Thoracic aorta (tissue), 2 donors: ENCODE measurements around the gene IGSF21. TPM values are rescaled to one million over a fixed set of nuclear protein-coding genes. Genes with fewer than 3 reads are reported as not detected.

Experiments
- ATAC-seq: fragments of 150-250 bp; one replicate; pipeline ENCODE4 v1.8.0; 2017; ENCODE audit warnings: low read depth; ENCODE audit not compliant: insufficient number of reproducible peaks, low FRiP score
- DNase-seq: peaks from one replicate; pipeline ENCODE4 v3.0.0-alpha.2; 2020; ENCODE audit warnings: low spot score
- H3K27ac ChIP-seq, 2 donors: fragments of 200-600 bp; sonication (generic); 1 replicate in 1 of 2; 2 replicates in 1 of 2; pipeline ENCODE4 v1.5.1; 2016; ENCODE audit warnings: mild to moderate bottlenecking in 2 of 2, moderate library complexity in 2 of 2
- H3K27me3 ChIP-seq: fragments of 200-600 bp; sonication (generic); replicated peaks from 2 replicates; pipeline ENCODE4 v1.6.0; 2016; ENCODE audit warnings: mild to moderate bottlenecking; ENCODE audit not compliant: insufficient read depth
- H3K36me3 ChIP-seq: fragments of 200-600 bp; sonication (generic); one replicate; pipeline ENCODE4 v1.5.1; 2016
- H3K4me1 ChIP-seq, 2 donors: fragments of 200-600 bp; sonication (generic); 1 replicate in 1 of 2; 2 replicates in 1 of 2; pipeline versions ENCODE4 v1.5.1 to v1.6.0; 2016; ENCODE audit warnings: low read depth in 2 of 2, mild to moderate bottlenecking in 1 of 2; ENCODE audit not compliant: control insufficient read depth in 1 of 2
- H3K4me3 ChIP-seq: fragments of 200-600 bp; sonication (generic); 2 replicates; pipeline ENCODE4 v1.5.1; 2016; ENCODE audit warnings: mild to moderate bottlenecking
- H3K9me3 ChIP-seq: fragments of 200-600 bp; sonication (generic); 2 replicates; pipeline ENCODE4 v1.5.1; 2016
- total RNA-seq, 2 donors: library from RNA; depleted of rRNA; stranded (reverse); fragments of >200 nt; gene quantifications; one replicate each; pipeline versions ENCODE4 v1.1.0 to v1.2.3, GENCODE V29; 2016
- TF ChIP-seq, protein P1 (sequence below): fragments of 200-600 bp; sonication (generic); IDR thresholded peaks from one replicate; pipeline ENCODE4 v1.5.1; 2019; ENCODE audit warnings: antibody characterized with exemption

IGSF21 gene
- total RNA-seq, 2 donors from 2014 or later, result 5.0 to 10.9 TPM

DNA sequence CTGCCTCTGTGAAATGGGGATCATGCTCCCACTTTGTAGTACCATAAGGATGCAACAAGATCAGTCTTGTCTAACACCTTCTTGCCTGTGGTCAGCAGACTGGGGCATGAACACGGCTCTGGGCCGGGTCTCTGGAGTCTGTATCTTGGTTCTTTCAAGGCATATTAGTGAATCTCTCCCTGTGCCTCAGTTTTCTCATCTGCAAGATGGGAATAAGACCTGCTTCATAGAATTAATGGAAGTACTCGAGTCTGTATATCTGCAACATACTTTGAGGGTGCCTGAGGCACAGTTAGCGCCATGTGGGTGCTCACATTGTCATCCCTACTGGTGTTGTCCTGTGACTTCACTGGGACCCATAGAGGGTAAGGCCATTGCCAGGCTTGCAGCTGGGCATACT is 84.6 kb downstream of the IGSF21 start:
- TF ChIP-seq, protein P1, sequence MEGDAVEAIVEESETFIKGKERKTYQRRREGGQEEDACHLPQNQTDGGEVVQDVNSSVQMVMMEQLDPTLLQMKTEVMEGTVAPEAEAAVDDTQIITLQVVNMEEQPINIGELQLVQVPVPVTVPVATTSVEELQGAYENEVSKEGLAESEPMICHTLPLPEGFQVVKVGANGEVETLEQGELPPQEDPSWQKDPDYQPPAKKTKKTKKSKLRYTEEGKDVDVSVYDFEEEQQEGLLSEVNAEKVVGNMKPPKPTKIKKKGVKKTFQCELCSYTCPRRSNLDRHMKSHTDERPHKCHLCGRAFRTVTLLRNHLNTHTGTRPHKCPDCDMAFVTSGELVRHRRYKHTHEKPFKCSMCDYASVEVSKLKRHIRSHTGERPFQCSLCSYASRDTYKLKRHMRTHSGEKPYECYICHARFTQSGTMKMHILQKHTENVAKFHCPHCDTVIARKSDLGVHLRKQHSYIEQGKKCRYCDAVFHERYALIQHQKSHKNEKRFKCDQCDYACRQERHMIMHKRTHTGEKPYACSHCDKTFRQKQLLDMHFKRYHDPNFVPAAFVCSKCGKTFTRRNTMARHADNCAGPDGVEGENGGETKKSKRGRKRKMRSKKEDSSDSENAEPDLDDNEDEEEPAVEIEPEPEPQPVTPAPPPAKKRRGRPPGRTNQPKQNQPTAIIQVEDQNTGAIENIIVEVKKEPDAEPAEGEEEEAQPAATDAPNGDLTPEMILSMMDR, result no peak
- H3K9me3 ChIP-seq, result no peaks in the 10 kb centered on the region
- no peaks in the 10 kb centered on the region for H3K4me1 ChIP-seq
- no peaks in the 10 kb centered on the region for H3K27me3 ChIP-seq
- H3K4me3 ChIP-seq, result no peak overlapping the region
- H3K36me3 ChIP-seq, result no peaks in the 10 kb centered on the region
- ATAC-seq, result no peak
- no peak for DNase-seq
- no peak overlapping the region for H3K27ac ChIP-seq

DNA sequence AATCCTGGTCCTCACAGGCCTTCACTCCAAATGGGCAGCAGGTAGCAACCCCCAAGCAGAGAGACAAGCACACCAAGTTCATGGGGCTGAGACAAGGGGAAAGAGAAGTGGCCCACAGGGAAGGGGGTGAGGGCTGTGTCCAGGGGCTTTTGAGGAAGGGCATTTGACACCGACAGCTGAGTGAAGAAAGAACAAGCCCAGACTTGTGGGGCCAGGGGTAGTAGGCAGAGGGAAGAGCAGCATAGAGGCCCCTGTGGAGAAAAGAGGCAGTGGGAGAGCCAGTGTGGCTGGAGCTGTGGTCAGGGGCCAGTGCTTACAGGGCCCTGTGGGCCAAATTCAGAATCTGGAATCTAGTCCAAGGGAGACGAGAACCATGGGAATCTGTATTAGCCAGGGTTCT is 85.4 kb downstream of the IGSF21 start:
- H3K4me3 ChIP-seq, result no peak overlapping the region
- no peak for DNase-seq
- no peaks in the 10 kb centered on the region for H3K27me3 ChIP-seq
- H3K27ac ChIP-seq, result no peak overlapping the region
- no peaks in the 10 kb centered on the region for H3K9me3 ChIP-seq
- no peaks in the 10 kb centered on the region for H3K4me1 ChIP-seq
- no peak for ATAC-seq
- no peaks in the 10 kb centered on the region for H3K36me3 ChIP-seq
- TF ChIP-seq, protein P1, result no peak

DNA sequence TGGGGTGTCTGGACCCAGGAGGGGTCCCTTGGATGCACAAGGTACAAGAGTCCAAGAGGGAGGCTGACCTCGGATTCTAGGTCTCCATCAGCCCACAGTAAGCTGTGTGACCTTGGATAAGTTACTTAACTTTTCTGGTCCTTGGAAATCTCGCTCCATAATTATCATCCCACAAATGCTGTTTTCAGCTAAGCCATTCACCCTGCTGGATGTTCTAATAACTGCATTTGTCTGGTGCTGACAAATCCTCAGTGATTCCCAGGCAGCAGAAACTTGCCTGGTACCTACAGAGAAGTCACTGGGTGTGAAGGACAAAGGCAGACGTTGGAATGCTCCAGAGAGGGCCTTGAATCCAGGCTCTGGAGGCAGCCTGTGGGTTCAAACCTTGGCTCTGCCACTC is 89.7 kb downstream of the IGSF21 start:
- Histone ChIP-seq H3K4me3 (no peak overlapping the region), H3K4me1 (no peaks in the 10 kb centered on the region), H3K27me3 (no peaks in the 10 kb centered on the region), H3K9me3 (no peaks in the 10 kb centered on the region), H3K27ac (no peak overlapping the region), H3K36me3 (no peaks in the 10 kb centered on the region)
- ATAC-seq, result no peak
- DNase-seq, result no peak
- TF ChIP-seq, protein P1, result no peak

DNA sequence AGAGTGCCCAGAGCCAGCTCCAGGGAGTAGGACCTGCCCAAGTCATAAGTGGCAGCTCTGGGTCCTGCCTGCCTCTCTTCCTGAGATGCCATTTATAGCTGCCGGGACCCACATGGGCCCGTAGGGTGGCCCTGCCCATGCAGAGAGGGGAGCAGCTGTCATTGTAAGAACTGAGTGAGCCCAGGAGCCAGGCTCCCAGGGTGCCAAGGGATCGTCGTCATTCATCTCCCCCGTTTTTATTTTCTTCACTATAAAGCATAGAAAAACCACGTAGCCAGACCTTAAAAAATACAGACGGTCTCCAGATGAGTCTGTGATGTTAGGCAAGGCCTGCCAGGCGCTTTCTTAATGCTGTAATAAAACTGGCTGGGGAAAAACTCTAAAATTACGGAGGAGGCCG is 90.7 kb downstream of the IGSF21 start:
- Histone ChIP-seq H3K4me1 (no peaks in the 10 kb centered on the region), H3K36me3 (no peaks in the 10 kb centered on the region), H3K27ac (no peak overlapping the region), H3K9me3 (no peaks in the 10 kb centered on the region), H3K27me3 (no peaks in the 10 kb centered on the region), H3K4me3 (no peak overlapping the region)
- ATAC-seq (no peak), DNase-seq (no peak)
- TF ChIP-seq, protein P1, result no peak

DNA sequence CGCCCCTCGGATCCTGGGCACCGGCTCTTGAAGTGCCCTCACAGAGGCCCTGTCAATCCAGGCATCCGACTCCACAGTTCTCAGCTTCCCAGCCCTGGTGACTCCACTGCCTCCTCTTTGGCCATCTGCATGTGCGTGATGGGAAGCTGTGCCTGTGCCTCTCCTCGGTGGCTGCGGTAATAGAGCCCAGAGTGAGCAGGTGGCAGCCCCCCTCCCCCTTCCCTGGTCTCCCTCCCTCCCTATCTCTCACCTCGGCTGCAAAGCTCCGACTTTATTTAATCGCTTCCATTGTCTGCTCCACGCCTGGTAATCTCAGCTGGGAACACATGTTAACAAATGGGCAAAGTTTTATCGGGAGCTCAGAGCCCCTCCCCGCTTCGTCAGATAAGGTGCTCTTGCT is 91.9 kb downstream of the IGSF21 start:
- TF ChIP-seq, protein P1, result no peak
- ATAC-seq, result no peak

More for the DNA sequence above, 91.9 kb downstream of the IGSF21 start:
- Histone ChIP-seq H3K4me3 (no peak overlapping the region), H3K36me3 (no peaks in the 10 kb centered on the region), H3K27me3 (no peaks in the 10 kb centered on the region), H3K4me1 (no peaks in the 10 kb centered on the region), H3K9me3 (no peaks in the 10 kb centered on the region), H3K27ac (no peak overlapping the region)
- no peak for DNase-seq
